Natural killer cell (primary cell): ENCODE results near the gene ATP12A. TPM values are rescaled to one million over a fixed set of nuclear protein-coding genes. Genes with fewer than 3 reads are reported as not detected.

Experiments used
- ATAC-seq, 3 donors: fragments of 150-1000 bp in 2 of 3; fragments of 200-7000 bp in 1 of 3; cut with Tn5 transposase; 1 replicate in 1 of 3; 2 replicates in 2 of 3; pipeline ENCODE4 v1.10.0; 2021; ENCODE audit warnings: mild to moderate bottlenecking in 2 of 3, moderate library complexity in 2 of 3
- DNase-seq, 2 donors: peaks; one replicate each; pipeline versions ENCODE4 v3.0.0 to v3.0.0-alpha.2; 2013 to 2021; ENCODE audit warnings: mixed read lengths in 1 of 2
- H3K27ac ChIP-seq: one replicate; pipeline ENCODE4 v1.5.1; 2013; ENCODE audit warnings: mild to moderate bottlenecking, low read length
- H3K27me3 ChIP-seq: one replicate; pipeline ENCODE4 v1.6.1; 2013; ENCODE audit warnings: low read length; ENCODE audit not compliant: control insufficient read depth, insufficient read depth
- H3K36me3 ChIP-seq: one replicate; pipeline ENCODE4 v1.6.1; 2013; ENCODE audit warnings: low read length; ENCODE audit not compliant: control insufficient read depth, insufficient read depth
- H3K4me1 ChIP-seq: one replicate; pipeline ENCODE4 v1.6.1; 2013; ENCODE audit warnings: low read length; ENCODE audit not compliant: control insufficient read depth, insufficient read depth
- H3K4me3 ChIP-seq: one replicate; pipeline ENCODE4 v1.5.1; 2013; ENCODE audit warnings: low read length
- H3K9me3 ChIP-seq: one replicate; pipeline ENCODE4 v1.6.1; 2013; ENCODE audit warnings: low read length; ENCODE audit not compliant: control insufficient read depth, insufficient read depth
- H3K27ac Mint-ChIP-seq, 2 donors: one replicate each; pipeline ENCODE4 v1.8.0; 2022; ENCODE audit warnings: mild to moderate bottlenecking in 2 of 2, mixed read lengths in 2 of 2, moderate library complexity in 1 of 2
- H3K27me3 Mint-ChIP-seq, 2 donors: one replicate each; pipeline ENCODE4 v1.8.0; 2022; ENCODE audit warnings: low read depth in 2 of 2, mixed read lengths in 2 of 2
- H3K36me3 Mint-ChIP-seq: one replicate; pipeline ENCODE4 v1.8.0; 2022; ENCODE audit warnings: mixed read lengths
- H3K4me1 Mint-ChIP-seq, 2 donors: one replicate each; pipeline ENCODE4 v1.8.0; 2022; ENCODE audit warnings: mixed read lengths in 2 of 2
- H3K4me3 Mint-ChIP-seq: one replicate; pipeline ENCODE4 v1.8.0; 2022; ENCODE audit warnings: mild to moderate bottlenecking, moderate library complexity, mixed read lengths
- H3K9me3 Mint-ChIP-seq, 2 donors: one replicate each; pipeline ENCODE4 v1.8.0; 2022; ENCODE audit warnings: mixed read lengths in 2 of 2
- WGBS: methylation state at CpG from one replicate; pipeline ENCODE4 v1.1.7; 2013; ENCODE audit warnings: missing lambda C conversion rate; ENCODE audit not compliant: insufficient coverage; 5-methylcytosine and 5-hydroxymethylcytosine counted together
- intact Hi-C: fragments of 100-400 bp; cut with micrococcal nuclease; formaldehyde crosslinking; loops from one replicate; pipeline ENCODE4 v1.14.2; 2022
- total RNA-seq, 4 donors: library from RNA; stranded (reverse); fragments of 120-200 nt in 1 of 4; gene quantifications; one replicate each; pipeline versions ENCODE4 v1.2.3 to v1.2.4, GENCODE V29; 2013 to 2022
- TF ChIP-seq, protein P1 (sequence below): fragments of 200-600 bp; IDR thresholded peaks from one replicate; pipeline ENCODE4 v1.8.0; 2022; ENCODE audit warnings: antibody characterized with exemption

The ATP12A gene
- total RNA-seq, 3 donors from 2014 or later (not counting 1 experiment from before 2014, with no cell fraction given): not detected

DNA sequence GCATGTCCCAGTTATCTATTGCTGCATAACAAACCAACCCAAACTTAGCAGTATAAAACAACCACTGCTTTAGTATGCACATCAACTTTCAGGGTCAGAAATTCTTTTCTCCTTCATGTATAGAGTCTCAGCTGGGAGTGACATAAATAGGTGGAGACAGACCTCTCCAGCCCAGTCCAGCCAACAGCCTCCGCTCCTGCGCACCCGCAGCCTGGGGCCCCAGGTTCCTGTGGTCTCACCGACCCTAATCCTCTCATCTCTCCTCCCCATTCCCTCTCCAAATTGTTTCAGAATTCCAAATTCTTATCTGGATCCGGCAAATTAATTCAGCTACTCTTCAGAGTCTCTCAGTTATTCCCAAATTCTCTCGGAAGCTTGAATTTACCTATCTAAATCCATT, 522 bp upstream of the ATP12A start:
- DNase-seq (no peak), ATAC-seq (no peak)
- no peaks in the 10 kb centered on the region for H3K36me3 ChIP-seq
- no peak overlapping the region for H3K27ac ChIP-seq
- no peak overlapping the region for H3K4me3 ChIP-seq
- no peaks in the 10 kb centered on the region for H3K36me3 Mint-ChIP-seq
- no peak overlapping the region for H3K27ac Mint-ChIP-seq
- peaks cover 25% of the 10 kb centered on the region for H3K4me1 ChIP-seq
- peaks cover 21 to 30% of the 10 kb centered on the region in 2 donors for H3K4me1 Mint-ChIP-seq
- intact Hi-C loops: loop anchor here (5.0 kb wide), 1 partner anchor 62 kb away; no protein-coding TSS in a partner anchor
- TF ChIP-seq, protein P1, sequence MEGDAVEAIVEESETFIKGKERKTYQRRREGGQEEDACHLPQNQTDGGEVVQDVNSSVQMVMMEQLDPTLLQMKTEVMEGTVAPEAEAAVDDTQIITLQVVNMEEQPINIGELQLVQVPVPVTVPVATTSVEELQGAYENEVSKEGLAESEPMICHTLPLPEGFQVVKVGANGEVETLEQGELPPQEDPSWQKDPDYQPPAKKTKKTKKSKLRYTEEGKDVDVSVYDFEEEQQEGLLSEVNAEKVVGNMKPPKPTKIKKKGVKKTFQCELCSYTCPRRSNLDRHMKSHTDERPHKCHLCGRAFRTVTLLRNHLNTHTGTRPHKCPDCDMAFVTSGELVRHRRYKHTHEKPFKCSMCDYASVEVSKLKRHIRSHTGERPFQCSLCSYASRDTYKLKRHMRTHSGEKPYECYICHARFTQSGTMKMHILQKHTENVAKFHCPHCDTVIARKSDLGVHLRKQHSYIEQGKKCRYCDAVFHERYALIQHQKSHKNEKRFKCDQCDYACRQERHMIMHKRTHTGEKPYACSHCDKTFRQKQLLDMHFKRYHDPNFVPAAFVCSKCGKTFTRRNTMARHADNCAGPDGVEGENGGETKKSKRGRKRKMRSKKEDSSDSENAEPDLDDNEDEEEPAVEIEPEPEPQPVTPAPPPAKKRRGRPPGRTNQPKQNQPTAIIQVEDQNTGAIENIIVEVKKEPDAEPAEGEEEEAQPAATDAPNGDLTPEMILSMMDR: no peak
- H3K4me3 Mint-ChIP-seq: peak overlapping the region; percentile 61
- H3K9me3 Mint-ChIP-seq: no peaks in the 10 kb centered on the region
- H3K27me3 ChIP-seq: peaks cover 39% of the 10 kb centered on the region
- H3K9me3 ChIP-seq: no peaks in the 10 kb centered on the region
- peaks cover 36 to 40% of the 10 kb centered on the region in 2 donors for H3K27me3 Mint-ChIP-seq
- WGBS: 39% methylated on average over 6 of the region's 6 CpGs

DNA sequence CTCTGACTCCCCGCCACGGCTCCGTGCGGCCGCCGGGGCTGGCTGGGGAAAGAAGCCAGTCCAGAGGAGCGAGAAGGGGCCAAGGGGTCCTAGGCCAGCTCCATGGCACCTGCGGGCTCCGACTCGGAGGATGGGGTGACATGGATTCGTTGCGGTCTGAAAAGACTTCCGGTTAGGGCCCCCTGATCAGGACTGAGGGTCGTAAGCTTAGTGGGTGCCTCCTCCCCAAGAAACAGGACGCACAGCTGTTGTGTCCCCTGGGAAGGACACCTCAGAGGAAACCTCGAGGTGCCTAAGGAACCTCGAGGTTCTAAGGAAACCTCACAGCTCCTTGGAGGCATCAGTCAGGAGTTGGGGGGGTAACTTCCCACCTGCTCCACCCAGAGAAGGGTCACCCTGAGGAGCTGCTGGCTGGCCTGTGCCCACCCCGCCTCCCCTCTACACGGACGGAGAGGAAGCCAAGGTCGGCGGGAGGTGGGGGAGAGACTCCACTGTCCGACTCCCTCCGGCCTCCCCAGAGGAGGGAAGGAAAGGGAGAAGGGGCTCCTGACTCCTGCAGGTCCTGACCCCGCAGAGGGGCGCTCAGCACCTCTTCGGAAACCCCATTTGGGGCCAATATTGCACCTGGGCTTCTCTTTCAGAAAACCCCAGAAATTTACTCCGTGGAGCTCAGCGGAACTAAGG, 855 bp downstream of the ATP12A start:
- TF ChIP-seq, protein P1: no peak
- DNase-seq (no peak), ATAC-seq (no peak)
- WGBS: 38% methylated on average over 27 of the region's 29 CpGs
- Histone ChIP-seq H3K4me1 (peaks cover 36% of the 10 kb centered on the region), H3K36me3 (no peaks in the 10 kb centered on the region), H3K27me3 (peaks cover 48% of the 10 kb centered on the region), H3K9me3 (no peaks in the 10 kb centered on the region), H3K4me3 (no peak overlapping the region), H3K27ac (no peak overlapping the region)
- Mint-ChIP-seq H3K36me3 (no peaks in the 10 kb centered on the region), H3K9me3 (no peaks in the 10 kb centered on the region), H3K4me1 (peaks cover 32 to 40% of the 10 kb centered on the region in 2 donors), H3K4me3 (no peak overlapping the region), H3K27ac (no peak overlapping the region), H3K27me3 (peaks cover 48 to 49% of the 10 kb centered on the region in 2 donors)
- intact Hi-C loops: loop anchor here (5.0 kb wide), 1 partner anchor 64 kb away; no protein-coding TSS in a partner anchor

DNA sequence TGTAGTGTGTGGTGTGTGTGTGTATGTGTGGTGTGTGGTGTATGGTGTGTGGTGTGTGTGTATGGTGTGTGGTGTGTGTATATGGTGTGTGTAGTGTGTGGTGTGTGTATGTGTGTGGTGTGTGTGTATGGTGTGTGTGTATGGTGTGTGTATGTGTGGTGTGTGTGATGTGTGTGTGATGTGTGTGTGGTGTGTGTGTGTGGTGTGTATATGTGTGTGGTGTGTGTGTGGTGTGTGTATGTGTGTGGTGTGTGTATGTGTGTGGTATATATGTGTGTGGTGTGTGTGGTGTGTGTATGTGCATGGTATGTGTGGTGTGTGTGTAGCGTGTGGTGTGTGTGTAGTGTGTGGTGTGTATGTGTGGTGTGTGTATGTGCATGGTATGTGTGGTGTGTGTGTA, 1.7 kb downstream of the ATP12A start:
- Mint-ChIP-seq H3K9me3 (no peaks in the 10 kb centered on the region), H3K27ac (no peak overlapping the region), H3K4me1 (peaks cover 32 to 40% of the 10 kb centered on the region in 2 donors), H3K27me3 (peaks cover 48 to 50% of the 10 kb centered on the region in 2 donors), H3K36me3 (no peaks in the 10 kb centered on the region), H3K4me3 (no peak overlapping the region)
- 100% methylated on average over 1 of the region's 1 CpG for WGBS
- TF ChIP-seq, protein P1: no peak
- Histone ChIP-seq H3K27me3 (peaks cover 48% of the 10 kb centered on the region), H3K4me3 (no peak overlapping the region), H3K27ac (no peak overlapping the region), H3K9me3 (no peaks in the 10 kb centered on the region), H3K4me1 (peaks cover 36% of the 10 kb centered on the region), H3K36me3 (no peaks in the 10 kb centered on the region)
- DNase-seq (no peak), ATAC-seq (peak in 1 of 3 donors; percentile 31)
- intact Hi-C loops: loop anchor here (5.0 kb wide), 1 partner anchor 65 kb away; no protein-coding TSS in a partner anchor
